A549 (cell line): ENCODE data around the gene RAX.

Experiments
- BHLHE40 ChIP-seq: IDR thresholded peaks from 2 replicates; pipeline ENCODE4 v1.6.1; 2012; ENCODE audit warnings: low read depth, low read length, inconsistent platforms
- CEBPB ChIP-seq, 2 experiments: fragments of >200 bp in 1 of 2; sonication (Bioruptor Twin) in 1 of 2; formaldehyde crosslinking in 1 of 2; IDR thresholded peaks; 2 replicates each; pipeline ENCODE4 v1.6.1; 2012 to 2016
- CTCF ChIP-seq: fragments of >200 bp; sonication (Bioruptor Twin); formaldehyde crosslinking; IDR thresholded peaks from 3 replicates; pipeline ENCODE4 v1.5.1; 2016
- EP300 ChIP-seq, 2 experiments: fragments of >200 bp; sonication (Bioruptor Twin); formaldehyde crosslinking; IDR thresholded peaks; 2 replicates in 1 of 2; 3 replicates in 1 of 2; pipeline ENCODE4 v1.6.1; 2016 to 2017
- ESRRA ChIP-seq: fragments of 150-350 bp; IDR thresholded peaks from 2 replicates; pipeline ENCODE4 v1.6.1; 2014; ENCODE audit warnings: mild to moderate bottlenecking, low read length, borderline replicate concordance
- MAX ChIP-seq: IDR thresholded peaks from 2 replicates; pipeline ENCODE4 v1.6.1; 2012
- POLR2A ChIP-seq: IDR thresholded peaks from 2 replicates; pipeline ENCODE4 v1.6.1; 2012; ENCODE audit warnings: mild to moderate bottlenecking, low read length
- RAD21 ChIP-seq, 2 experiments: fragments of >200 bp in 1 of 2; sonication (Bioruptor Twin) in 1 of 2; formaldehyde crosslinking in 1 of 2; IDR thresholded peaks in 1 of 2; conservative IDR thresholded peaks in 1 of 2; 2 replicates in 1 of 2; 3 replicates in 1 of 2; pipeline ENCODE4 v1.6.1; 2012 to 2018; ENCODE audit warnings: inconsistent platforms in 1 of 2

- TF ChIP-seq CTCF (peak; percentile 63), RAD21 (conservative IDR thresholded peaks at IDR 0.05 in 1 of 2, IDR thresholded peaks at IDR 0.05 in 1 of 2) (peak in 1 of 2 experiments; percentile 30; a peak in 3 of 5 replicates), EP300 (IDR thresholded peaks at IDR 0.05) (no peak), ESRRA (no peak), CEBPB (IDR thresholded peaks at IDR 0.05) (no peak), MAX (no peak), BHLHE40 (no peak), POLR2A (no peak)
Observed at GRCh38 chr18:59268721-59269562, 4.3 kb downstream of the RAX start.
